HL-60 (cell line): Measurements from ENCODE around the gene SART3.

ENCODE experiments used
- DNase-seq, 2 experiments: peaks; one replicate each; pipeline ENCODE4 v3.0.0-alpha.2; 2010 to 2020; ENCODE audit warnings: low read depth in 1 of 2, low spot score in 1 of 2
- H3K27ac ChIP-seq: fragments of 250-450 bp; sonication (Bioruptor Pico); replicated peaks from 2 replicates; pipeline ENCODE4 v1.5.1; 2020; ENCODE audit warnings: mild to moderate bottlenecking, moderate library complexity
- H3K27me3 ChIP-seq: fragments of 250-450 bp; sonication (Bioruptor Pico); 2 replicates; pipeline ENCODE4 v1.5.1; 2021; ENCODE audit warnings: mild to moderate bottlenecking, moderate library complexity; ENCODE audit not compliant: insufficient read depth, poor library complexity, severe bottlenecking
- H3K4me3 ChIP-seq: replicated peaks from 2 replicates; pipeline ENCODE4 v1.5.1; 2011; ENCODE audit warnings: mild to moderate bottlenecking, control low read depth, low read length; ENCODE audit not compliant: insufficient read depth
- GABPA ChIP-seq: IDR thresholded peaks from 2 replicates; pipeline ENCODE4 v1.6.1; 2012; ENCODE audit warnings: low read depth
- POLR2AphosphoS5 ChIP-seq: IDR thresholded peaks from 2 replicates; pipeline ENCODE4 v1.6.1; 2012; ENCODE audit warnings: low read depth
- SPI1 ChIP-seq: IDR thresholded peaks from 2 replicates; pipeline ENCODE4 v1.6.1; 2012; ENCODE audit warnings: low read depth, mild to moderate bottlenecking, borderline replicate concordance
- TF ChIP-seq, protein P1 (sequence below): IDR thresholded peaks from one replicate; pipeline ENCODE4 v1.5.1; 2011; ENCODE audit warnings: low read length, control low read depth, inconsistent platforms; ENCODE audit not compliant: insufficient read depth
- TF ChIP-seq, protein P2 (sequence below): IDR thresholded peaks from 2 replicates; pipeline ENCODE4 v1.6.1; 2012; ENCODE audit warnings: low read depth; ENCODE audit not compliant: insufficient replicate concordance

SART3 gene

DNA sequence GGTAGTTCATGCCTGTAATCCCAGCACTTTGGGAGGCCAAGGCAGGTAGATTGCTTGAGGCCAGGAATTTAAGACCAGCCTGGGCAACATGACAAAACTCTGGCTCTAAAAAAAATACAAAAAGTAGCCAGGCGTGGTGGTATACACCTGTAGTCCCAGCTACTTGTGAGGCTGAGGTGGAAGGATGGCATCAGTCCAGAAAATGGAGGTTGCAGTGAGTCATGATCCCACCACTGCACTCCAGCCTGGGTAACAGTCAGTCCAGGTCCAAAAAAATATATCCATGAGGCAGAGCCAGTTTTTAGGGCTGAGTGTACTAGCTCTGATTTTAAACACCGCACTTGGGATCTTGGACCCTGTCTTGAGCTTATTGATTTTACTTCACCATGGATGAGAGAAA is 76.5 kb downstream of the SART3 start:
- DNase-seq: no peak

DNA sequence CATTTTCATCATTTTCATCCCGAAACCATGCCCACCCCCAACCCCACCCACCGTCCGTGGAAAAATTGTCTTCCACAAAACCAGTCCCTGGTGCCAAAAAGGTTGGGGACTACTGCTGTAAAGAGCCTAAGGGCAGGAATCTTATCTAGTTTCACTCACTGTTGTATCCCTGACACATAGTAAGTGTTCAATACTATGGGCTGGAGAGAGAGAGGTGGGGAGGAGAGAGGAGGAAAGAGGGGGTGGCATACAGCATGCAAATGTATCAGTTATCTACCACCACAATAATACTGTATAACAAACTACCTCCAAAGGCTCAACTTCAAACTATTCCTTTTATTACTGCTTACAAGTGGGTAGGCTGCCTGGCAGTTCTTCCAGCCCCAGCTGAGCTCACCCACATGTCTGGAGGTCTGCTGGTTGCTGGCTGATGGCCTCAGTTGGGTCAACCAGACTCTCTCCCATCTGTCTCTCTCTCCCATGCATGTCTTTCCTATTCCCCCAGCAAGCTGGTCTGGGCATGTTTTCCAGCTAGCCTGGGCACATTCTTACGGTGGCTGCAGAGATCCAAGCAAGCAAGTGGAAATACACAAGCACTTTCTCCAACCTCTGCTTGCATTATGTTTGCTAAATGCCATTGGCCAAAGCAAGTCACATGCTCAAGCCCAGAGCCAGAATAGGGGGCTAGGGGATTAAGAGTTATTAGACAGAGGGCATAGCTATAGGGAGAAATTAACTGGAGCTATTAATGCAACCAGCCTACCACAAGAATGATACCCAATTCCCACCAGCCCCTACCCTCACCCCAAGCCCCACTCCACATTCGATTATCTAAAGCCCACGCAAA is 77.5 kb downstream of the SART3 start:
- Histone ChIP-seq H3K27ac (no peak overlapping the region), H3K27me3 (no peaks in the 10 kb centered on the region), H3K4me3 (no peak overlapping the region)
- DNase-seq: no peak
- TF ChIP-seq POLR2AphosphoS5 (no peak), SPI1 (no peak), GABPA (no peak)
- TF ChIP-seq, protein P1, sequence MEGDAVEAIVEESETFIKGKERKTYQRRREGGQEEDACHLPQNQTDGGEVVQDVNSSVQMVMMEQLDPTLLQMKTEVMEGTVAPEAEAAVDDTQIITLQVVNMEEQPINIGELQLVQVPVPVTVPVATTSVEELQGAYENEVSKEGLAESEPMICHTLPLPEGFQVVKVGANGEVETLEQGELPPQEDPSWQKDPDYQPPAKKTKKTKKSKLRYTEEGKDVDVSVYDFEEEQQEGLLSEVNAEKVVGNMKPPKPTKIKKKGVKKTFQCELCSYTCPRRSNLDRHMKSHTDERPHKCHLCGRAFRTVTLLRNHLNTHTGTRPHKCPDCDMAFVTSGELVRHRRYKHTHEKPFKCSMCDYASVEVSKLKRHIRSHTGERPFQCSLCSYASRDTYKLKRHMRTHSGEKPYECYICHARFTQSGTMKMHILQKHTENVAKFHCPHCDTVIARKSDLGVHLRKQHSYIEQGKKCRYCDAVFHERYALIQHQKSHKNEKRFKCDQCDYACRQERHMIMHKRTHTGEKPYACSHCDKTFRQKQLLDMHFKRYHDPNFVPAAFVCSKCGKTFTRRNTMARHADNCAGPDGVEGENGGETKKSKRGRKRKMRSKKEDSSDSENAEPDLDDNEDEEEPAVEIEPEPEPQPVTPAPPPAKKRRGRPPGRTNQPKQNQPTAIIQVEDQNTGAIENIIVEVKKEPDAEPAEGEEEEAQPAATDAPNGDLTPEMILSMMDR: no peak
- TF ChIP-seq, protein P2, sequence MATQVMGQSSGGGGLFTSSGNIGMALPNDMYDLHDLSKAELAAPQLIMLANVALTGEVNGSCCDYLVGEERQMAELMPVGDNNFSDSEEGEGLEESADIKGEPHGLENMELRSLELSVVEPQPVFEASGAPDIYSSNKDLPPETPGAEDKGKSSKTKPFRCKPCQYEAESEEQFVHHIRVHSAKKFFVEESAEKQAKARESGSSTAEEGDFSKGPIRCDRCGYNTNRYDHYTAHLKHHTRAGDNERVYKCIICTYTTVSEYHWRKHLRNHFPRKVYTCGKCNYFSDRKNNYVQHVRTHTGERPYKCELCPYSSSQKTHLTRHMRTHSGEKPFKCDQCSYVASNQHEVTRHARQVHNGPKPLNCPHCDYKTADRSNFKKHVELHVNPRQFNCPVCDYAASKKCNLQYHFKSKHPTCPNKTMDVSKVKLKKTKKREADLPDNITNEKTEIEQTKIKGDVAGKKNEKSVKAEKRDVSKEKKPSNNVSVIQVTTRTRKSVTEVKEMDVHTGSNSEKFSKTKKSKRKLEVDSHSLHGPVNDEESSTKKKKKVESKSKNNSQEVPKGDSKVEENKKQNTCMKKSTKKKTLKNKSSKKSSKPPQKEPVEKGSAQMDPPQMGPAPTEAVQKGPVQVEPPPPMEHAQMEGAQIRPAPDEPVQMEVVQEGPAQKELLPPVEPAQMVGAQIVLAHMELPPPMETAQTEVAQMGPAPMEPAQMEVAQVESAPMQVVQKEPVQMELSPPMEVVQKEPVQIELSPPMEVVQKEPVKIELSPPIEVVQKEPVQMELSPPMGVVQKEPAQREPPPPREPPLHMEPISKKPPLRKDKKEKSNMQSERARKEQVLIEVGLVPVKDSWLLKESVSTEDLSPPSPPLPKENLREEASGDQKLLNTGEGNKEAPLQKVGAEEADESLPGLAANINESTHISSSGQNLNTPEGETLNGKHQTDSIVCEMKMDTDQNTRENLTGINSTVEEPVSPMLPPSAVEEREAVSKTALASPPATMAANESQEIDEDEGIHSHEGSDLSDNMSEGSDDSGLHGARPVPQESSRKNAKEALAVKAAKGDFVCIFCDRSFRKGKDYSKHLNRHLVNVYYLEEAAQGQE: no peak

More for the DNA sequence above, 76.5 kb downstream of the SART3 start:
- TF ChIP-seq GABPA (no peak), POLR2AphosphoS5 (no peak), SPI1 (no peak)
- TF ChIP-seq, protein P2: no peak
- Histone ChIP-seq H3K27me3 (no peaks in the 10 kb centered on the region), H3K27ac (no peak overlapping the region), H3K4me3 (no peak overlapping the region)

DNA sequence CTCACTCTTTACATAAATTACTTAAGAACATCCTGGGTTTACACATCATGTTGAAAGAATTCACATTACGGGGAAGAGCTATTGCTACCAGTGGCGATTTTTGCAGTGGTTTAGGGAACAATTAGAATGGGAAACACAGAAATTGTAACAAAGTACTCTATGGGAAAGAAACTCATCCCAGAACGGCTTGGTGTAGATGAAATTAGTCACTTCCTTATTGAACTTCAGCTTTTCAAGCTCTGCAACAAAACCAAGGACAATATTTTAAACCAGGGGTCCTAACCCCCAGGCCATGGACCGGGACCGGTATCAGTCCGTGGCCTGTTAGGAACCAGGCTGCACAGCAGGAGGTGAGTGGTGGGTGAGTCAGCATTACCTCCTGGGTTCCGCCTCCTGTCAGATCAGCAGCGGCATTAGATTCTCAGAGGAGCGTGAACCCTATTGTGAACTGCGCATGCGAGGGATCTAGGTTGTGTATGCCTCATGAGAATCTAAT is 78.2 kb downstream of the SART3 start:
- DNase-seq: no peak
- no peak overlapping the region for H3K27ac ChIP-seq
- no peak overlapping the region for H3K4me3 ChIP-seq
- no peaks in the 10 kb centered on the region for H3K27me3 ChIP-seq
- TF ChIP-seq POLR2AphosphoS5 (no peak), SPI1 (no peak)

DNA sequence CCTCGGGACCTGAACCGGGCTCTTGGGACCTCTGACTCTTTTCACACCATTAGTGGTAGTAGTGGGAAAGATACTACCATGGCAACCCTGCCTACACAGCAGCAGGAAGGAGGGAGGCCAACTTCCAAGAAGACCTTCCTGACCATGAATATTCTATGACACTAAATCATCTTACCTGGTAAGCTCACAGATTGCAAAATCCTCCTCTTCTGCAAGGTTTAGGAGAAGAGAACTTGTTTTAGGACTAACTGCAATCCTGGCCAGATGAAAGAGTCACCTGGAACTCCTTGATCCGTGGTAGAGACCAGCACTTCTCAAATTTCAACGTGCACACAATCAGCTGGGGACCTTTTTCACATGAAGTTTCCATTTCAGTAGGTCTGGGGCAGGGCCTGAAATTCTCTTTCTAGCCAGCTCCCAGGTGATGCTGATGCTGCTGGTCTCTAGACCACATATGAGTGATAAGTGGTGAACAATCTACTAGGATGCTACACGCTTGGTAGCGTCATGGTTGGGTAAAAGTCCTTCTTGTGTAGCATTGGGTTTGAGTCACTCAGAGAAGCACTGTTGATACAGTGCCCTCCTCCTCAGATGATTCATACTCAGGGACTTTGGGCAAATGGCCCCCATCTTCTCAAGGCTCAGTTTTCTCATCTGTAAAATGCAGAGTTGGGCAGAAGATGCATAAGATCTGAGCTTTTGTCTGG is 81.5 kb downstream of the SART3 start:
- no peak overlapping the region for H3K4me3 ChIP-seq
- DNase-seq: no peak
- TF ChIP-seq, protein P1: no peak
- TF ChIP-seq GABPA (no peak), SPI1 (no peak), POLR2AphosphoS5 (no peak)
- TF ChIP-seq, protein P2: no peak
- H3K27me3 ChIP-seq: no peaks in the 10 kb centered on the region
- H3K27ac ChIP-seq: no peak overlapping the region
